ENCODE measurements around the gene FUOM. TPM values are rescaled to one million over a fixed set of nuclear protein-coding genes. Genes with fewer than 3 reads are reported as not detected.

Gene FUOM
- total and polyA plus RNA-seq, 2 donors (not counting 3 experiments of a cell fraction or from before 2014, with no cell fraction given): 17.4 to 33.9 TPM

DNA sequence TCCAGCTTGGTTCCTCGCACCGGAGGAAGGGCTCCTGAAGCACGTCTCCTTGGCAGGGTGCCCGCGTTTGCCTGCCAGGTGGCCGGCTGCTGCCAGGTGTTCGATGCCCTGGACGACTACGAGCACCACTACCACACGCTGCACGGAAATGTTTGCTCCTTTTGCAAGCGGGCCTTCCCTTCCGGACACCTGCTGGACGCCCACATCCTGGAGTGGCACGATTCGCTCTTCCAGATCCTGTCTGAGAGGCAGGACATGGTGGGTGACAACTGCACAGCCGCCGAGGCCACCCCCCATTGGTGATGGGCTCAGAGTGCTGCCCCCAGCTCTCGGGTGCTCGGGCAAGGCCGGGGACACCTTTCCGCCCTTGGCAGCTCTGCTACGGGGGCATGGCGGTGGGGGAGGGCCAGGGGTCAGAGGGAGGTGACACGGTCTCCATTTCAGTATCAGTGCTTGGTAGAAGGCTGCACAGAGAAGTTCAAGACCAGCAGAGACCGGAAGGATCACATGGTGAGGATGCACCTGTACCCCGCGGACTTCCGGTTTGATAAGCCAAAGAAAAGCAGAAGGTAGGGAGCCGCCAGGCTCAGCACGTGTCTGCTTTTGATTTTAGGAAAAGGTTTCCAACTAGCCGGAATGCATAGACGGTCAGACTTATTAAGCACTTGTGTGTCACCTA lies 48.0 kb downstream of the FUOM start:
- no peaks in the 10 kb centered on the region for H3K27me3 ChIP-seq (ENCODE audit: control insufficient read depth in 2 of 2, insufficient read depth in 2 of 2, low read length in 2 of 2)
- peaks cover 26% of the 10 kb centered on the region for H3K79me2 ChIP-seq (ENCODE audit: control insufficient read depth, insufficient read depth, low read length)
- FAIRE-seq (no peak), DNase-seq (ENCODE audit: low read depth, low spot score) (no peak)
- intact Hi-C loops (cut with micrococcal nuclease): loop anchor here (1.0 to 10.0 kb wide), 4 partner anchors 14 to 645 kb away; partner anchors contain the start of genes ECHS1 and MTG1
- H3K4me3 ChIP-seq (replicated peaks in 1 of 3; ENCODE audit: insufficient read depth in 1 of 3, low read depth in 1 of 3, low read length in 3 of 3): no peak overlapping the region
- ChIA-PET CTCF (interaction anchor here (1.3 kb wide), 1 partner anchor 20 kb away, joined by 4 read pairs; no protein-coding TSS in a partner anchor), POLR2A (no interaction called here)
- TF ChIP-seq EZH2 (IDR thresholded peaks at IDR 0.05; ENCODE audit: borderline replicate concordance, low read depth, low read length, severe bottlenecking) (no peak), FOS (IDR thresholded peaks at IDR 0.05; ENCODE audit: borderline replicate concordance, insufficient read depth, low read length) (no peak), JUN (IDR thresholded peaks at IDR 0.05; ENCODE audit: borderline replicate concordance, insufficient read depth, insufficient read length, low read depth) (no peak), CTCF (IDR thresholded peaks at IDR 0.05; ENCODE audit: extremely low read depth in 1 of 2, insufficient read depth in 1 of 2, low read depth in 1 of 2, low read length in 2 of 2) (no peak), POLR2A (IDR thresholded peaks at IDR 0.05; ENCODE audit: low read depth, low read length) (no peak), POLR2AphosphoS5 (IDR thresholded peaks at IDR 0.05; ENCODE audit: insufficient read depth, low read depth, low read length) (no peak), MYC (IDR thresholded peaks at IDR 0.05; ENCODE audit: low read depth, low read length) (no peak), GATA2 (IDR thresholded peaks at IDR 0.05; ENCODE audit: insufficient read depth, insufficient read length, low read depth, low read length) (no peak)
- TF ChIP-seq, protein P1, sequence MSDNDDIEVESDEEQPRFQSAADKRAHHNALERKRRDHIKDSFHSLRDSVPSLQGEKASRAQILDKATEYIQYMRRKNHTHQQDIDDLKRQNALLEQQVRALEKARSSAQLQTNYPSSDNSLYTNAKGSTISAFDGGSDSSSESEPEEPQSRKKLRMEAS (IDR thresholded peaks at IDR 0.05; ENCODE audit: insufficient read depth, insufficient read length): no peak
- H4K20me1 ChIP-seq (replicated peaks; ENCODE audit: control insufficient read depth, extremely low read depth, insufficient read depth, low read length): no peaks in the 10 kb centered on the region
- no peaks in the 10 kb centered on the region for H3K9me3 ChIP-seq (replicated peaks; ENCODE audit: control insufficient read depth, insufficient read depth, low read length)
- H3K4me2 ChIP-seq (ENCODE audit: insufficient read depth, low read length): no peak overlapping the region
- H2AFZ ChIP-seq (ENCODE audit: low read depth, low read length): no peak overlapping the region
- peaks cover 3 to 5% of the 10 kb centered on the region in 2 experiments for H3K36me3 ChIP-seq (ENCODE audit: control insufficient read depth in 2 of 2, extremely low read depth in 1 of 2, insufficient read depth in 2 of 2, low read length in 2 of 2)
- BruUV-seq (replicated peaks): TSS peak; percentile 23
- peaks cover 7% of the 10 kb centered on the region for H3K4me1 ChIP-seq (ENCODE audit: control insufficient read depth, extremely low read depth, insufficient read depth, low read length)
- no peak overlapping the region for H3K9ac ChIP-seq (replicated peaks; ENCODE audit: extremely low read depth, insufficient read depth, low read length)
- H3K9me1 ChIP-seq (replicated peaks; ENCODE audit: control insufficient read depth, extremely low read depth, insufficient read depth, low read length): no peaks in the 10 kb centered on the region
- H3K27ac ChIP-seq (ENCODE audit: insufficient read depth, low read depth, low read length): no peak overlapping the region
- dilution Hi-C loops (cut with MboI; ENCODE audit: extremely low pct_ligation_motif_present, low sequenced_read_pairs): no loop called here

Measured in endothelial cell of umbilical vein (primary cell).